A549 treated with AZD2906 at 1 μM for 4 hours (cell line): ENCODE results near the gene TRMT5. TPM values are rescaled to one million over a fixed set of nuclear protein-coding genes. Genes with fewer than 3 reads are reported as not detected.

Source experiments
- total RNA-seq: library from RNA; stranded (reverse); fragments of 200-300 nt; extraction: Qiagen RNA extraction; gene quantifications from 5 replicates; pipeline ENCODE4 v1.2.3, GENCODE V29; 2022

The TRMT5 gene, protein sequence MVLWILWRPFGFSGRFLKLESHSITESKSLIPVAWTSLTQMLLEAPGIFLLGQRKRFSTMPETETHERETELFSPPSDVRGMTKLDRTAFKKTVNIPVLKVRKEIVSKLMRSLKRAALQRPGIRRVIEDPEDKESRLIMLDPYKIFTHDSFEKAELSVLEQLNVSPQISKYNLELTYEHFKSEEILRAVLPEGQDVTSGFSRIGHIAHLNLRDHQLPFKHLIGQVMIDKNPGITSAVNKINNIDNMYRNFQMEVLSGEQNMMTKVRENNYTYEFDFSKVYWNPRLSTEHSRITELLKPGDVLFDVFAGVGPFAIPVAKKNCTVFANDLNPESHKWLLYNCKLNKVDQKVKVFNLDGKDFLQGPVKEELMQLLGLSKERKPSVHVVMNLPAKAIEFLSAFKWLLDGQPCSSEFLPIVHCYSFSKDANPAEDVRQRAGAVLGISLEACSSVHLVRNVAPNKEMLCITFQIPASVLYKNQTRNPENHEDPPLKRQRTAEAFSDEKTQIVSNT
- 12.3 to 13.9 TPM (median 13.2 TPM) in 5 replicates for total RNA-seq

DNA sequence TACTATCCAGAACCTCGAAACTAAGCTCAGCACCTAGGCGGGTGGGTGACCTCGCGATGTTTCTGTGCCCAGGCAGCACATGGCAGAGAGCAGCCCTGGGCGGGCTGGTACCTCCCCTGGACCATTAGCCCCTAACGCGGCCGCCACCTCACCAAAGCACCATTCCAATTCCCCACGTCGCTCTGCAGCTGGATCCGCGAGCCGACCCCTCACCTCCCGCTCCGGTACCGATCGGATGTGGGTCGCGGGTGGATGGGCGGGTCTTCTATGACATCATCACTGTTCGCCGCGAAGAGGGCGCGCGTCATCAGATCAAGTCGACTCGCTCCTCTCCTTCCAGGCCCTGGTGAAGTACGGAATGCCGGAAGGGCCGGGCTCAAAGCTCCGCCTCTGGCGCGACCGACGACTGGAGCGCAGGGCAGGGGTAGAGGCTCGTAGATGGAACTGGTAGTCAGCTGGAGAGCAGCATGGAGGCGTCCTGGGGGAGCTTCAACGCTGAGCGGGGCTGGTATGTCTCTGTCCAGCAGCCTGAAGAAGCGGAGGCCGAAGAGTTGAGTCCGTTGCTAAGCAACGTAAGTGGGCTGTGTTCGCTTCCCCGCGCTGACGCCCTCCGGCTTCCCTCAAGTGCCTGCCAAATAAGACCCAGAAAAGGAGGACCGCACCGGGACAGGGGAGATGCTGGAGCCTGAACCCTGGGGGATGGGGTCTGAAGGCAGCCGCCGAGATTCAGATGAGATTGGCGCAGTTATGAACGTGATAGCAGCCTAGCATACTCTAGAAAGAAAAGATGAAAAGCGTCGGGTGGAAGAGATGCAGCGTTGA lies at the start of gene TRMT5, which contains the start of gene SLC38A6:
TRMT5 (minus strand) TSS at position 269 of the 822 bp plus-strand sequence; CDS start at position 163, 106 bp downstream.
SLC38A6 (plus strand) TSS at position 435 of the 822 bp plus-strand sequence; CDS start at position 468, 33 bp downstream.

Other genes starting within 250 kb of the TRMT5 start
- gene MNAT1, start 246.3 kb downstream of the TRMT5 start, total RNA-seq = 37.1 to 49.7 TPM (median 38.1 TPM) in 5 replicates
- 14.8 to 18.0 TPM (median 17.3 TPM) in 5 replicates for gene SLC38A6, start 166 bp upstream of the TRMT5 start, total RNA-seq